ENCODE measurements around the gene TTC16.

TTC16 gene

GRCh38 chr9:127730799-127731410 is 15.0 kb downstream of the TTC16 start:
- H3K4me3 ChIP-seq (ENCODE audit: low read length in 2 of 2): no peak overlapping the region
- no peak overlapping the region for H3K27ac ChIP-seq (ENCODE audit: low read length)
- no peak overlapping the region for H3K9ac ChIP-seq (ENCODE audit: low read length in 2 of 2)
- H3K9me3 ChIP-seq (ENCODE audit: control insufficient read depth in 2 of 2, low read length in 2 of 2): no peaks in the 10 kb centered on the region
- H3K36me3 ChIP-seq (ENCODE audit: control insufficient read depth in 2 of 2, insufficient read depth in 2 of 2, low read length in 2 of 2): peaks cover 9 to 14% of the 10 kb centered on the region in 2 donors
- peaks cover 19% of the 10 kb centered on the region for H3K4me1 ChIP-seq (ENCODE audit: control insufficient read depth, insufficient read depth, low read length)
- no peaks in the 10 kb centered on the region for H3K27me3 ChIP-seq (ENCODE audit: control insufficient read depth in 1 of 2, insufficient read depth in 2 of 2, low read length in 2 of 2)

DNA sequence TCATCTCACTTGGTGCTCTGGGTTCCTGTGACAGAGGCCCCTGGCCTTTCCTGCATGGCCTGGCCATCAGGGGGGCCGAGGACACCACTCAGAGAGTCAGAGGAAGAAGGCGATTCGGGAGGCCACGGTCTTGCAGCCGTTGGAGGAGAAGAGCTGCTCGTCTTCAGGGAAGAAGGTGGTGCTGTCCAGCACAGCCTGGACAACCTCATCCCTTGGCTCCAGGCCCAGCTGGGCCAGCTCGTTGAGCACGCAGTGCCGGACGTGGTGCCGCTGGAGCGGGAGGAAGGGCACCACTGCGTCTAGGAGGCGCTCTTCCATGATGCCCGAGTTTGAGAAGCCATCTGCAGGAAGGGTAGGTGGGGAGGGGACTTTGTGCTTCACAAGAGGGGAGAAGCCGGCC is 16.1 kb downstream of the TTC16 start:
- H3K27ac ChIP-seq (ENCODE audit: low read length): no peak overlapping the region
- H3K27me3 ChIP-seq (ENCODE audit: control insufficient read depth in 1 of 2, insufficient read depth in 2 of 2, low read length in 2 of 2): no peaks in the 10 kb centered on the region
- H3K4me1 ChIP-seq (ENCODE audit: control insufficient read depth, insufficient read depth, low read length): peaks cover 19% of the 10 kb centered on the region
- no peak overlapping the region for H3K9ac ChIP-seq (ENCODE audit: low read length in 2 of 2)
- H3K36me3 ChIP-seq (ENCODE audit: control insufficient read depth in 2 of 2, insufficient read depth in 2 of 2, low read length in 2 of 2): peaks cover 9 to 14% of the 10 kb centered on the region in 2 donors
- H3K4me3 ChIP-seq (ENCODE audit: low read length in 2 of 2): no peak overlapping the region
- H3K9me3 ChIP-seq (ENCODE audit: control insufficient read depth in 2 of 2, low read length in 2 of 2): no peaks in the 10 kb centered on the region

DNA sequence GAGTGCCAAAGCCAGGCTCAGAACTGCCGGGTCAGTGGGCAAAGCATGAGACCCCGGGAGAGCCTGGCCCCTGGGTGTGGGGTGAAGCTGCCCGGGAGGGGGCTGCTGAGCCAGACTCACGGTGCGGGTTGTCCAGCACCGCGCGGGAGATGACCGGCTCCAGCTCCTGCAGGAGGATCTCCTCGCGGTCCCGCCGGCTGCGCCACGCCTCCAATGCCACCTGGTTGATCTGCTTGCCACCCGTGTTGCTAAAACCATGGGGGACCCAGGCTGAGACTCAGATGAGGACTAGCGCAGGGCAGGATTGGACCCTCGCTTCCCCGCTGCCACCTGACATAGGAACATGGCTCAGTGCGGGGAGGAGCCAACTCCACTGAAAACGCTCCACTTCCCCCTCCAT is 16.6 kb downstream of the TTC16 start:
- H3K27ac ChIP-seq (ENCODE audit: low read length): no peak overlapping the region
- peaks cover 19% of the 10 kb centered on the region for H3K4me1 ChIP-seq (ENCODE audit: control insufficient read depth, insufficient read depth, low read length)
- no peak overlapping the region for H3K4me3 ChIP-seq (ENCODE audit: low read length in 2 of 2)
- no peaks in the 10 kb centered on the region for H3K27me3 ChIP-seq (ENCODE audit: control insufficient read depth in 1 of 2, insufficient read depth in 2 of 2, low read length in 2 of 2)
- no peaks in the 10 kb centered on the region for H3K9me3 ChIP-seq (ENCODE audit: control insufficient read depth in 2 of 2, low read length in 2 of 2)
- no peak overlapping the region for H3K9ac ChIP-seq (ENCODE audit: low read length in 2 of 2)
- H3K36me3 ChIP-seq (ENCODE audit: control insufficient read depth in 2 of 2, insufficient read depth in 2 of 2, low read length in 2 of 2): peaks cover 9 to 14% of the 10 kb centered on the region in 2 donors

DNA sequence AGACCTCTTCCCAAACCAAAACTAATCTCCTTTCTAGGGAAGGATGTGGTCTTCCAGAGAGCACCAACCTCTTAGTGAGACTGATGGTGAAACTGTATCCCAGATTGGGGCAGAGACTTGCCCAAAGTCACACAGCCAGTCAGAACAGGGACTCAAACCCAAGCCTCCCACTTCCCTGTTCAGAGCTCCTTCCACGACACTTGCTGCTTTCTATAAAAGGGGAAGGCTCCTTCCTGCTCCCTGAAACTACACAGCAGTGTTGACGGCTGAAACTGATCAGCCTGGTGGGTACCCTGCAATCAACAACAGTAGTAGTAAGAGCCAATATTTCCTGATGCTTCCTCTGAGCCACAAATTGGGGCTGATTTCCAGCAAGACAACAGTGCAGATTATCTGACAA is 17.7 kb downstream of the TTC16 start:
- Histone ChIP-seq H3K36me3 (ENCODE audit: control insufficient read depth in 2 of 2, insufficient read depth in 2 of 2, low read length in 2 of 2) (peaks cover 9 to 14% of the 10 kb centered on the region in 2 donors), H3K27me3 (ENCODE audit: control insufficient read depth in 1 of 2, insufficient read depth in 2 of 2, low read length in 2 of 2) (no peaks in the 10 kb centered on the region), H3K9ac (ENCODE audit: low read length in 2 of 2) (peak overlapping the region in 1 of 2 donors; percentile 67), H3K9me3 (ENCODE audit: control insufficient read depth in 2 of 2, low read length in 2 of 2) (no peaks in the 10 kb centered on the region), H3K27ac (ENCODE audit: low read length) (no peak overlapping the region), H3K4me3 (ENCODE audit: low read length in 2 of 2) (no peak overlapping the region), H3K4me1 (ENCODE audit: control insufficient read depth, insufficient read depth, low read length) (peaks cover 19% of the 10 kb centered on the region)

DNA sequence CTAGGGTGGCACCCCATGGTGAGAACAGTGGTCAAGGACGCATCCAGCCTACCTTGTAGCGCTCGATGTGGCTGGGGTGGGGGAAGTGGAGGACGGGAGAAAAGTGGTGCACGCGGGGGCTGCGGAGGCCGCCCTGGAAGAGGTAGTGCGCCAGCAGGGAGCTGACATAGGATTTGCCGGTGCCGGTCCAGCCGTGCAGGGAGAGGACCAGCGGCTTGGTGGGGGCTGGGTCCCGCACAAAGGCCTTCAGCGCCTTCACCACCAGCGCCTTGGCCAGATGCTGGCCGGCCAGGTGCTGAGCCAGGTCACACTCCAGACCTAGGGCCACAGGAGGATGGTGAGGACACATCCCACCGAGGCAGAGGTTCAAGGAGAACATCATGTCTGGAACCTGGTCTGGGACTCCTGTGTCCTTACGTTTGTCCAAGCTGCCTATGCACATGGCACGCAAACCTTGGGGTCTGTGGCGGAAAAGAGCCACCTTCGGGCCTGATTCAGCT is 18.4 kb downstream of the TTC16 start:
- Histone ChIP-seq H3K36me3 (ENCODE audit: control insufficient read depth in 2 of 2, insufficient read depth in 2 of 2, low read length in 2 of 2) (peaks cover 9 to 14% of the 10 kb centered on the region in 2 donors), H3K9me3 (ENCODE audit: control insufficient read depth in 2 of 2, low read length in 2 of 2) (no peaks in the 10 kb centered on the region)

GRCh38 chr9:127734747-127735529 is 19.1 kb downstream of the TTC16 start, which contains the start of gene TOR2A:
Gene TOR2A (minus strand): TSS chr9:127735294. CDS start chr9:127735270, 24 bp downstream.
- no peaks in the 10 kb centered on the region for H3K27me3 ChIP-seq (ENCODE audit: control insufficient read depth in 1 of 2, insufficient read depth in 2 of 2, low read length in 2 of 2)
- peak within 1 kb of the TSS; percentile 88 for H3K27ac ChIP-seq (ENCODE audit: low read length)
- peaks cover 9 to 14% of the 10 kb centered on the region in 2 donors for H3K36me3 ChIP-seq (ENCODE audit: control insufficient read depth in 2 of 2, insufficient read depth in 2 of 2, low read length in 2 of 2)
- no peaks in the 10 kb centered on the region for H3K9me3 ChIP-seq (ENCODE audit: control insufficient read depth in 2 of 2, low read length in 2 of 2)
- H3K9ac ChIP-seq (ENCODE audit: low read length in 2 of 2): peak within 1 kb of the TSS; percentile 67 to 74
- peaks cover 19% of the 10 kb centered on the region for H3K4me1 ChIP-seq (ENCODE audit: control insufficient read depth, insufficient read depth, low read length)
- peak within 1 kb of the TSS; percentile 35 to 82 for H3K4me3 ChIP-seq (ENCODE audit: low read length in 2 of 2)

More for the DNA sequence above, 18.4 kb downstream of the TTC16 start:
- Histone ChIP-seq H3K4me1 (ENCODE audit: control insufficient read depth, insufficient read depth, low read length) (peaks cover 19% of the 10 kb centered on the region), H3K4me3 (ENCODE audit: low read length in 2 of 2) (peak overlapping the region; percentile 35 to 82), H3K27ac (ENCODE audit: low read length) (peak overlapping the region; percentile 88), H3K27me3 (ENCODE audit: control insufficient read depth in 1 of 2, insufficient read depth in 2 of 2, low read length in 2 of 2) (no peaks in the 10 kb centered on the region), H3K9ac (ENCODE audit: low read length in 2 of 2) (peak overlapping the region; percentile 67 to 74)

GRCh38 chr9:127735530-127736185 is 19.8 kb downstream of the TTC16 start:
- Histone ChIP-seq H3K4me1 (ENCODE audit: control insufficient read depth, insufficient read depth, low read length) (peaks cover 22% of the 10 kb centered on the region), H3K36me3 (ENCODE audit: control insufficient read depth in 2 of 2, insufficient read depth in 2 of 2, low read length in 2 of 2) (peaks cover 9 to 14% of the 10 kb centered on the region in 2 donors), H3K9ac (ENCODE audit: low read length in 2 of 2) (no peak overlapping the region), H3K9me3 (ENCODE audit: control insufficient read depth in 2 of 2, low read length in 2 of 2) (no peaks in the 10 kb centered on the region), H3K4me3 (ENCODE audit: low read length in 2 of 2) (peak overlapping the region in 1 of 2 donors; percentile 82), H3K27ac (ENCODE audit: low read length) (peak overlapping the region; percentile 88), H3K27me3 (ENCODE audit: control insufficient read depth in 1 of 2, insufficient read depth in 2 of 2, low read length in 2 of 2) (no peaks in the 10 kb centered on the region)

GRCh38 chr9:127738666-127739065 is 22.8 kb downstream of the TTC16 start:
- Histone ChIP-seq H3K4me1 (ENCODE audit: control insufficient read depth, insufficient read depth, low read length) (peaks cover 23% of the 10 kb centered on the region), H3K9me3 (ENCODE audit: control insufficient read depth in 2 of 2, low read length in 2 of 2) (no peaks in the 10 kb centered on the region), H3K36me3 (ENCODE audit: control insufficient read depth in 2 of 2, insufficient read depth in 2 of 2, low read length in 2 of 2) (no peaks in the 10 kb centered on the region), H3K4me3 (ENCODE audit: low read length in 2 of 2) (no peak overlapping the region), H3K27ac (ENCODE audit: low read length) (no peak overlapping the region), H3K9ac (ENCODE audit: low read length in 2 of 2) (no peak overlapping the region), H3K27me3 (ENCODE audit: control insufficient read depth in 1 of 2, insufficient read depth in 2 of 2, low read length in 2 of 2) (peaks cover 6 to 15% of the 10 kb centered on the region in 2 donors)

DNA sequence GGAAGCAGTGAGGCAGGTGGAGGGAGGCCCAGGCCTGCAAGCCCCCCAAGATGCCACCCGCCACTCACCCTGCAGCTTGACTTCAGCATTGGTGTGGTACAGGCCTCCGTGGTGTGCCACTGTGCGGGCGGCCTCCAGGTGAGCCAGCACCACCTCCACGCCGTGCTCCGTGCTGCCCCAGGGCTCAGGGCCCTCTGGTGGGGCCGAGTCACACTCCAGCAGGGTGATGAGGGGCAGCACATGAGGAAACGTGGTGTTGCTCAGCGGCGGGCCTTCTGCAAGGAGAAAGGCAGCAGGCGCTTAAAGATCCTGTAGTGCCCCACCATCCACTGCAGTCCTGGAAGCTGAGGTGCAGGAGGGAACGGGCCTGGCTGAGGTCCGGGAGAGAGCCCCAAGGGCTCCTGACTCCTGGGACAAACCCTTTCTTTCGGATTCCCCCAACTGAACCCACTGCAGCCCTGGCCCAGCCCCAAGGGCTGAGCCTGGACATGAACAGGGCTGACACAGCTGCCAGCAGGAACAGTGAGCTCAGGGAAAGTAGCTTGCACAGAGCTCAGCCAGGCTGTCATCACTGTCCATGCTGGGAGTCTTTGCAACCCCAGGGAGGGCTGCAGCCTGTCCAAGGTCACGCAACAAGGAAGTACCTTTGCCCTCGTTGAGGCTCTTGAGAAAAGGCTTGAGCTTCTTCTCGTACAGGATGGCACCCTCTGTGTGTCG is 23.9 kb downstream of the TTC16 start:
- no peak overlapping the region for H3K4me3 ChIP-seq (ENCODE audit: low read length in 2 of 2)
- H3K4me1 ChIP-seq (ENCODE audit: control insufficient read depth, insufficient read depth, low read length): peaks cover 14% of the 10 kb centered on the region
- H3K27ac ChIP-seq (ENCODE audit: low read length): peak overlapping the region; percentile 2
- H3K36me3 ChIP-seq (ENCODE audit: control insufficient read depth in 2 of 2, insufficient read depth in 2 of 2, low read length in 2 of 2): no peaks in the 10 kb centered on the region
- no peaks in the 10 kb centered on the region for H3K9me3 ChIP-seq (ENCODE audit: control insufficient read depth in 2 of 2, low read length in 2 of 2)
- no peak overlapping the region for H3K9ac ChIP-seq (ENCODE audit: low read length in 2 of 2)
- H3K27me3 ChIP-seq (ENCODE audit: control insufficient read depth in 1 of 2, insufficient read depth in 2 of 2, low read length in 2 of 2): peaks cover 12 to 15% of the 10 kb centered on the region in 2 donors

DNA sequence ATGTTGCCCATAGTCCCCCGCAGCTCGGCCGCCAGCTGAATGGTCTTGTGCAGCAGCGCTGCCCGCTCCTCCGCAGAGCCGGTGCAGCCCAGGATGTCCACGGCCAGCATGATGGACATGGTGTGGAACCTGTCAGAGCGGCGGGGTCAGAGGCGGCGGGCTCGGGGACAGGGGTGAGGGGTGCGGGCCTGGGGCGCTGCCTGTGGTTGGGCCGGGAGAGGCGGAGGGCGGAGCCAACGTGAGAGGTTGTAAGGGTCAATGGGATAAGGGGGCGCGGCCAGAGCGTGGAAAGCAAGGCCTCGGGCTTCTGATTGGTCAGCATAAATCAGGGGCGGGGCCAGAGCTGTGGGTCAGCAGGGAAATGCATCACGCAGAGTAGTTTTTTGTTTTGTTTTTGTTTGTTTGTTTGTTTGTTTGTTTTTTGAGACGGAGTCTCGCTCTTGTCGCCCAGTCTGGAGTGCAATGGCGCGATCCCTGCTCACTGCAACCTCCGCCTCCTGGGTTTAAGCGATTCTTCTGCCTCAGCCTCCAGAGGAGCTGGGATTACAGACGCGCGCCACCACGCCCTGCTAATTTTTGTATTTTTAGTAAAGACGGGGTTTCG is 26.1 kb downstream of the TTC16 start:
- no peak overlapping the region for H3K27ac ChIP-seq (ENCODE audit: low read length)
- peaks cover 12 to 15% of the 10 kb centered on the region in 2 donors for H3K27me3 ChIP-seq (ENCODE audit: control insufficient read depth in 1 of 2, insufficient read depth in 2 of 2, low read length in 2 of 2)
- H3K9me3 ChIP-seq (ENCODE audit: control insufficient read depth in 2 of 2, low read length in 2 of 2): no peaks in the 10 kb centered on the region
- no peak overlapping the region for H3K4me3 ChIP-seq (ENCODE audit: low read length in 2 of 2)
- H3K9ac ChIP-seq (ENCODE audit: low read length in 2 of 2): no peak overlapping the region
- H3K4me1 ChIP-seq (ENCODE audit: control insufficient read depth, insufficient read depth, low read length): peaks cover 8% of the 10 kb centered on the region
- no peaks in the 10 kb centered on the region for H3K36me3 ChIP-seq (ENCODE audit: control insufficient read depth in 2 of 2, insufficient read depth in 2 of 2, low read length in 2 of 2)
